Choroid plexus epithelial cell (primary cell): Measurements from ENCODE around the gene P2RY13.

Experiments used
- DNase-seq: peaks from one replicate; pipeline ENCODE4 v3.0.0-alpha.2; 2010; ENCODE audit warnings: low read depth
- H3K4me3 ChIP-seq: 2 replicates; pipeline ENCODE4 v1.5.1; 2011; ENCODE audit warnings: low read depth, mild to moderate bottlenecking, control low read depth, low read length, moderate library complexity
- CTCF ChIP-seq: conservative IDR thresholded peaks from 2 replicates; pipeline ENCODE4 v1.5.1; 2011; ENCODE audit warnings: low read depth, mild to moderate bottlenecking, control low read depth, inconsistent platforms, low read length, moderate library complexity

The P2RY13 gene

GRCh38 chr3:151329363-151329762, at the start of gene P2RY13:
TSS of gene P2RY13 (minus strand) at chr3:151329549. CDS start at chr3:151329528, 21 bp downstream.
- no peak within 1 kb of the TSS for H3K4me3 ChIP-seq

GRCh38 chr3:151377768-151378385, 48.5 kb upstream of the P2RY13 start:
- H3K4me3 ChIP-seq: no peak overlapping the region
- no peak for DNase-seq
- no peak for TF ChIP-seq CTCF

More at GRCh38 chr3:151329363-151329762, at the start of gene P2RY13:
- no peak for TF ChIP-seq CTCF
- DNase-seq: no peak

- no peak overlapping the region for H3K4me3 ChIP-seq
- TF ChIP-seq CTCF: no peak
- DNase-seq: no peak
Measured at GRCh38 chr3:151372063-151372820, 42.9 kb upstream of the P2RY13 start.

- no peak for DNase-seq
- H3K4me3 ChIP-seq: no peak overlapping the region
- no peak for TF ChIP-seq CTCF
Measured at GRCh38 chr3:151371526-151371925, 42.2 kb upstream of the P2RY13 start.

GRCh38 chr3:151367448-151367847, 38.1 kb upstream of the P2RY13 start:
- no peak overlapping the region for H3K4me3 ChIP-seq
- DNase-seq: no peak
- TF ChIP-seq CTCF: no peak

GRCh38 chr3:151366993-151367392, 37.6 kb upstream of the P2RY13 start:
- no peak overlapping the region for H3K4me3 ChIP-seq
- no peak for DNase-seq
- TF ChIP-seq CTCF: no peak
